NCI-H2196 treated with DMSO at 0.1 percent for 48 hours (cell line): ENCODE data around the gene DHRS13.
"Not testable (repeated sequence)": the region's sequence is repeated elsewhere in the genome, so short reads cannot be mapped to it uniquely, and the experiment has no call there.

Experiments used
- DNase-seq: peaks from one replicate; lab custom pipeline; 2025; ENCODE audit not compliant: unreplicated experiment; lab: John Stamatoyannopoulos, UW

Gene DHRS13

DNA sequence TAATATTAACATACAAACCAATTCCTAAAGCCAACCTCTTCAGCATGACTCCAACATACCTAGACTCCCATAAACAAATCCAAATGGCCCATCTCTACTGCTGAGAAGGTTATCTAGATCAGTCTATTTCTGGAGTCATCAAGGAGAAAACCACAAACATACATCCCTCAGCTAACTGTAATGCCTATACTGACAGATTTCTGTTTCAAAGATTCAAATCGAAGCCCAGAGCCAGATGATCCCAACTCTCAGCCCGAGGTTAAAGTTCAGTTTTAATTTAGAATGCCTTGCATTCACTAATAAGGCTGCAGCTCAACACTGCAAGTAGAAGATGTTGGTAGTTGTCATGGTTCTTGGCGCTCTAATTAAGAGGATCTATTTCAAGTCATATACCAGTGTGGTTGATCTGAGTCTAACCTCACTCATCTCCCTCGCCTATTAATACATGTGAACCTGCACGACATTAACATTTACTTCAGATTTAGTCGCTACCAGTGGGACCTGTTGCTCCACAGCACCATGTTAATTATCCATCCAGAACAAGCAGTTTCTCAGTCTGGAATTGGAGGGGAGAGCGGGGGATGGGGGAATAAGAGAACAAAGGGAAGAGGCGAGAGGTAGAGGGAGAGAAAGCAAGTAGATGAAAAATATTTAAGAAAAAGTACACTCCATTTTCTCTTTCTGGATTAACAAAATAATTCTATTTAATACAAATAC, 33.0 kb upstream of the DHRS13 start:
- DNase-seq: no peak

DNA sequence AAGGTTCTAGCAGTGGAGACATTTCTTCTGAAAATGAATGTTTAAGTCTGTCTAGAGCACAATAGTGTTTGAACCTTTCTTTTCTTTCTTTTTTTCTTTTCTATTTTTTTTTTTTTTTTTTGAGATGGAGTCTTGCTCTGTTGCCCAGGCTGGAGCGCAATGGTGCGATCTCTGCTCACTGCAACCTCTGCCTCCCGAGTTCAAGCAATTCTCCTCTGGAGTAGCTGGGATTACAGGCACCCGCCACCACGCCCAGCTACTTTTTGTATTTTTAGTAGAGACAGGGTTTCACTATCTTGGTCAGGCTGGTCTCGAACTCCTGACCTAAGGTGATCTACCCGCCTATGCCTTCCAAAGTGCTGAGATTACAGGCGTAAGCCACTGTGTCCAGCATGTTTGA, 31.6 kb upstream of the DHRS13 start:
- not testable (repeated sequence) for DNase-seq

DNA sequence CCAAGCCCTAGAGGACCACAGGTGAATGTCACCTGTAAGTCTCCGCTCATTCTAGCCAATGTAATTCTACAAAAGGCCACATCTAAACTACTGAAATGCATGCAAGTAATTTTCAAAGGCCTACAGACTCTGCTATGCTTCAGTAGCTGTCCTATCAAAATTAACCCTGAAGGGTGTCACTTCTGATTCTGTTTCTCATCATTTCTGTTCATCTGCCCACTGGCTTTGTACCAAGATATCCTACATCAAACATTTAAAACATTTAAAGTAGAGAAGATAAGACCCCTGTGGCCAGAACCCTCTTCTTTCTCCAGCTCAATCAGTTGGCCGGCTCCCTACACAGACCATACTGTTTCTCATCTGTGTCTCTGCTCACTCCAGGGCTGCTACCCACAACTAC, 26.9 kb upstream of the DHRS13 start:
- no peak for DNase-seq

DNA sequence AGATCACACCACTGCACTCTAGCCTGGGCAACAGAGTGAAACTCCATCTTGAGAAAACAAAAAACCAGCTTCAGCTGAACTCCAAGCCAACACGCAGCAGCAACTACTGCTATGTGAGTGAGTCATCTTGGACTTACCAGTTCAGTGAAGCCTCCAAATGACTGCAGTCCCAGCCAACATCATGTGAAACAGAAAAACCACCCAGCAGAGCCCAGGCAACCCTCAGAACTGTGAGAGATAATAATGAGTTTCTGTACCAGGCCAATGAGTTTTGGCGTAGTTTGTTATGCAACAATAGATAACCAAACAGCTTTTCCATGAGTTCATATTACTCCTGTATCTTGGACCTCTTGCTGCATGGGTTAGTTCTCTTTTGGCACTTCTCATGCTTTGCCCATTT, 25.2 kb upstream of the DHRS13 start:
- no peak for DNase-seq

DNA sequence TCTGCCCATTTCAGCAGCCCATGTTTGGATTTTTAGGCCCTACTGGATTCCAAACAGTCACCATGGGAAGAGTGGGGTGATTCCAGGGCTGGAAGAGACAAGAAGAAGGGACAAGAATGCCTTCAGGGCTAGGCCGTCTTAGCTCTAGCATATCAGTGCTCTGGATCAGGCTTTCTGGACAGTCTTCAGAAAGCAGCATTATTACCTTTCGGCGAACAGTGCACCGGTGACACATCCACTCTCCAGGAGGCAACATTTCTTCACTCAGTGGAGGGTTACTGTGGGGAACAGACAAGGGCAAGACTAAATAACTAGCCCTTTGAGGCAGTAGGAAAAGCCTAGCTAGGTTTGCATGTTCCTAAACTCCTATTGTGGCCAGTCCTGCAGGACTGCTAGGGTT, 23.9 kb upstream of the DHRS13 start:
- no peak for DNase-seq

DNA sequence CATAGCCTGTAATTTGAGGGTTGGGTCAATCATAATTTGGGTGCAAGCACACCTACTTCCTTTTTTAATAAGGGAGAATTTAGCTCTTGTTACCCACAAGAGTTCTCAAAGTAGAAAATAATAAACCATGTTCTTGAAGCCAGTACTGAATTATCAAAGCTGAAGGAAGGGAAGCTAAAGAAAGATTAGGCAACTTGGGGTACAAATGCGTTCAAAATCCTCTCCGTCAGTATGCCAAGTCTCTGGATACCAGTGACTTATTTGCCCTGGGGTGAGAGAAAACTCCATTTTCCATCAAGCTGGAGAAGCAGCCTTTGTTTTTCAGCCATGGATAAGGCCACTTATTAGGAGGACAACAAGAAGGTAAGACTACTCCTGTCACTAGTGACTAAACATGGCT, 23.5 kb upstream of the DHRS13 start:
- no peak for DNase-seq

DNA sequence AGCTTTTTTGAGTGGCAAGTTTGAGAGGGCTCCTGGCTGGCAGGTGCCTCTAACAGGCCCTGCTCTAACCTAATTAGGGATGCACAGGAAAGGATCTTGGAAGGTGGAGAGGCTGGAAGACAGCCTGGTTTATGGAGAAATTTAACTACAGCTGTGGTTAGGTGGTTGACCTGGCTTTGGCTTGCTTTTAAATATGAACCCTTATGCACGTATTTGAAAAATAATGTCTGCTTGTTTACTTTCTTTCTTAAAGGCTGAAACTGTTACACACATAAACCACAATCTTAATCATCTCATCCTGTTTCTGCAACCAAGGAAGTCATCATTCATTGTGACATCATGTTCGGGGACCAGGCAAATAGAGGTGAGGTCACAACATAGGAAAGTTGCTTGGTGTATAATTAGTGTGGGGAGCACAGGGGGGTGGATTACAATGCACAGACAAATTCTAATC, 23.1 kb upstream of the DHRS13 start:
- no peak for DNase-seq

DNA sequence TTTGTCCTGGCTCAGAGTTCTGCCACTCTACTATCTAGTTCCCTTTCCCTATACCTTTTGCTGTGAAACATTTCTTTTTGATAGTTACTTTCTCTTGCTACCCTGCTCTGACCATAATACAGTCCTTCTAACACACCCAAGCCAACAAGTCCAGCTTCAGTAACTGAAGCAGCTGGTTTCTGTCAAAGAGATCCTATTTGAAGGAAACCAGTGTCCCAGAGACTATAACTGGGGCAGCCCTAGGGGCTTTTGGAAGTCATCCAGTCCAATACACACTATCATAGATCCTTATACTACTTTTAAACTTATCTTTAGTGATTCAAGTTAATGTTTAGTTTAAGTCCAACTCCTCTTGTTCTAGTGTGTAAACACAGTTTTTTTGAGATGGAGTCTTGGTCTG, 17.3 kb upstream of the DHRS13 start:
- no peak for DNase-seq

DNA sequence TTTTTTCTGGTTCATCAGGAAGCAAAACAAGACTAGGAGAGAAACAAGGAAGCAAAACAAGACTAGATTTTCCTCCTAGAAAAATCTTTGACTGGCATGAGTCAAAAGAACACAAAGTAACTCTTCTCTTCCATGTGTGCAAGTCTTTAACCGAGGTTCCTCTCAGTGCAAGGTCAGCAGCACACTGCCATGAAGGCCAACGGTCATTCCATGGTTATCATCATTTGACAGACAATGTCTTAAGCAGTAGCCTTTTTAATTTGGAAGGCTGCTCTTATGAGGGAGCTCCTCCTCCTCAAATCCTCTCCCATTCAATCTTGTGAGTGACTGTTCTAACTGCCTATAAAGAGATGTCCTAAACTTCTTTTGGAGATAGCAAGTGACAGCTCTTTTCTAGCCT, 15.4 kb upstream of the DHRS13 start:
- DNase-seq: no peak

DNA sequence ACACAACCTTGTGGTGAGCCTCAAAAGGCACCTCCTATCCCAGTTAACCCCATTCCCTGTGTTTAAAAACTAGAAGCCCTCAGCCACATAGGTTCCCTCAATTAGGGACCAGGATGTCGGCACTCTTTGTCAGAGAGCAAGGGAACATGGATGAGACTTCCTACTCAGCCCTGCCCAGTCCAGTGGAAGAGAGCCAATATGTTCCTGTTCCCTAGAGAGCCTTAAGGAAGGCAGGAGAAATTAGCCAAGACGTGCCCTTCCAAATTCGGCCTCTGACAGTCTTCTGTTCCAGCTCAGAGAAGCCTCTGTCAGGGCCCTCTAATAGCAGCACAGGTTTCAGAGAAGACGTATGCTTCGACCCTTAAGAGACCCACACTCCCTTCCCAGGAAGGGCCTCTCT, 14.6 kb upstream of the DHRS13 start:
- no peak for DNase-seq

DNA sequence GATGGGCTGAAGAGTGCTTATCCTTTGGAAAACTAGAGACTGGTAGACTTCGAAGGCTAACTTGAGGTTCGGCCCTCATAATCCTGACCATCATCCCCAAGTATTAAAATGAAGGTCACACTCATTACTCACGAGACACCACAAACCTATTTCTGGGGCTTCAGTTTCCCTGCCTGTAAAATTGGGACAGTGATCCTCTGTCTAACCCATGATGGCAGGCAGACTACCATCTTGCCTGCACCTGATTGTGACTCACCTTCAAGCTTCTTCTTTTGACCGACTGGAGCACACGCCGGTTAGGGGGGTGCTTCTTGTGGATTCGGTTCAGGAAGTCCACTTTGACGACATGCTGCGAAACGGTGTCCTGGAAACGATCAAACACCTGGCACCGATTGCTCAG, 14.2 kb upstream of the DHRS13 start:
- no peak for DNase-seq

DNA sequence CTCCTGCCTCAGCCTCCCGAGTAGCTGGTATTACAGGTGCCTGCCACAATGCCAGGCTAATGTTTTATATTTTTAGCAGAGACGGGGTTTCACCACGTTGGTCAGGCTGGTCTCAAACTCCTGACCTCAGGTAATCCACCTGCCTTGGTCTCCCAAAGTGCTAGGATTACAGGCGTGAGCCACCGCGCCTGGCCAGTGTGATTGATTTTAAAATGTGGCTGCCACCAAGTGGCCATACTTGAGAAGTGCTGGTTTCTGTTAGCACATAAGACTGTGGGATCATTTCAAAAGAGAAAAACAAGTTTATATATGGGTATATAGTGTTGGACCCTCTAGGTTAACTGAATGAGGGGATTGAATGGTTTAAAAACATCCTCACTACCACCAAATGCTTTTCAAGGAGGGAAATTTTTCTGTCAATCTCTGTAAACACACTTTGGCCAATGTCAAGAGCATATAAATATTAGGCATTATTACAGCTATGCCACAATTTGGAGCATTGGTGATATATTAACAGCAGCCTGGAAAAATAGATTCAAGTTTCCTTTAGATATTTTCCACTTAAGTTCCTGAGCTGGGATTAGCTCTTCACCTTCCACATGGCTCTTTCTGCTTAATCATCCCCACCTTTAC, 13.5 kb upstream of the DHRS13 start:
- DNase-seq: no peak

DNA sequence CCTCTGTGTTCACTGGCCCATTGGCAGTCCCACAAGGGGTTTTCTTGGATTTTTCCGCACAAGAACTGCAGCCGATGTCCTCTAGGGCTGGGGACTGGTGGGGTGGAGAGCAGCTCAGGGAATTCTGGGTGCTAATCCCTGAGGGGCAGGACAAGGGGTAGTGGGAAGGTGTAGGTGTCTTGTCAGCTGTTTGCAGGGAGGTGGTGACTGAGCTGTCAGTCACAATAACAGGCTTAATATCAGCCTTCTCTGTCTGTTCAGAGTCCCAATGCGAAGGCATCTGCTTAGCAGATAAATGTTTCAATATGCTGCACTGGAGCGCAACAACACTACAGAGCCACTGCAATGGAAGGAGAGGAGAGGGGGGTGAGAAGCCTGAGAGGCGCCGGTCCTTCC, 10.1 kb upstream of the DHRS13 start:
- no peak for DNase-seq

DNA sequence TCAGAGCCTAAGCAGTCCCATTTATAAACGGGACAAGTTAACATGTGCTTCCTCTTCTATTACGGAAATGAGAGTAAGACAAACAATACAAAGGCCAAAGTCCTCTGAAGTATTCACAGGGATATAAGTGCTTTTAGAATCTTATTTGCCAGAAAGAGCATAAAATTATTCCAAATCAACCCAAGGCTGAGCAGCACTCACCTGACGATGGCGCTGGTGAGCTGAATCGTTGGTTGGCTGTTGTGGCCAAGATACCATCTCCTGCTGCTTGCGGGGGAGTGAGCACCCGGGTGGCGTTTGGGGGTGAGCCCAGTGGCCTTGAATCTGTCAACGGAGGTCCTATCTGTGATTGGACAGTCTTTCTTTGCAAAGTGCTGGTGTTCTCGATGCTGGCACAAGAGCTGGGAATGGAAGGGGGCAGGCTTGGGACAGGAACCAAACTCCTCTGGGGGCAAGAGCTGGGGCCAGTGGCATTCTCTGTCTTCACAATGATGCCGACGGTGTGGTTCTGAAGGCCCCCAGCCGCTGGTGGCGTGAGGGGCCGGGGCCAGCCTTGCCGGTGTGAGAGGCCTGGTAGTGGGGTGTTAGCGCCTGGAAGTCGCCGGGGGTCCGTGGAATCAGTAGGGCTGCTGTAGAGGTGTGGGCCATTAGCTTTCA, 9.5 kb upstream of the DHRS13 start:
- no peak for DNase-seq

DNA sequence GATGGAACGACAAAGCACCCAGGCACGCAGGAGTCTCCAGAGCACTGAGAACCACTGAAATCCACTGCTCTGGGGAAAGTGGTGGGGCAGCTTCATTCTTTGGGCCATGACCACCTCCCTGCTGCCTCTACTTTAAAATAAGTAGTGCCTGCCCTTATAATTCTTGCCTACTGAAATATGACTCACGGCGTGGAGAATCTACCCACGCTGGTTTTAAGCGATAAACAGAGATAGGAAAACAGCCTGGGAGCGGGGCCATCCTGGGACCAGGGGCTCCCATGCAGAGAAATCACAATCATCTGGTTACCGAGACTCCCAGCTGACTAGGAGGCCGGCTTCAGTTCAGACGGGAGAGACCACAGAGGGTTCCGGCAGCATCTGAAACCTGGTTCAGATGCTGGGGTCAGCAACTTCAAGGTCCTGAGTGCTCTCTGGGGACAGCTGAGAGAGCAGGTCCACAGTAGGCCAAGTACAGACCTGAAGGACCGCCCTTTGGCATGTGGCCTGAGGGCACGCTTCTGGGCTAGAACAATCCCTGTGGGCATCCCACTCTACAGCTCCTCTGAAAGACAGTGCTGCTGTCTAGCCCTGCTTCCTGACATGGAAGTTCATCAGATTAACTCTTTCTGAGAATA, 8.6 kb upstream of the DHRS13 start:
- DNase-seq: no peak

DNA sequence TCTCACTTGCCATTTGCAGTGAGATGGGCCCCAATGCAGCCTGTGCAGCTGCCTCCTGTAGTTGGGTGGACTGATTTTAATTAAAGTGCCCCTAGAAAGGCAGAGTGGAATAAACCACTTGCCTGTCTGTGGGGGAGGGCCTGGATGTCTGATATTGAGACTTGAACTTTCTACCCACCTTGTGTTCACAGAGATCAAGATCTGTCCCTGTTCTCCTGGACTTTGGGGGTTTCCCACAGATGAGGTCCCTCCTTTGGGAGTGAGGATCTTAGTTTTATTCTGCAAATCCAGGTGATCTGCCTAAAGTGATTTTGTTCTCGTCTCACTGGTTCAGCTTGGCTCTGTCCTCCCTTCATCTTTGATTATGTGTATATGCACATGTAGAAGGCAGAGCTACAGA, 7.7 kb upstream of the DHRS13 start:
- DNase-seq: no peak

DNA sequence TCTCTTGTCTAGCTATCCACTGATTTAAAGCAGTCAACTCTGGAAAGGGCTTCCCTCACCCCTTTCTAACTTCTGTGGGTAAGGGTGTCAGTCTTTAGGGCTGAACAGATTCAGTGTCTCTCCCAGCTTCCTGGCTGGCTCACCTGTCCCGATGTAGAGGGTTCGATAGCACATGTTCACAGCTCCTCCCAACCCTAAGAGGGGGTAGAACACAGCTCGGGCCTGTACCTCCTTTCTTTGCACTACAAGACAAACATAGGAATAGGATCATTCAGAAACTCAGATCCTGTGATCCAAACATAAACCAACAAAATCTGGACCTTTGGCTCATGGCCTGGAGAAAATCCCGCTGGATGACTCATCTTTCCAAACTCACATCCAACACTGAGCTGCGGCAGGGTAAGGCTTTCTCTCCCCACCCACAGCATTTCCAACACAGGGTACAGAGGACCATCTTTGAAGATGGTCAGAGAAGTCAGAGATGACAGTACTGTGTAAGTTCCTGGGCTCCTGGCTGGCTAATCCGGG, 5.8 kb upstream of the DHRS13 start:
- no peak for DNase-seq

DNA sequence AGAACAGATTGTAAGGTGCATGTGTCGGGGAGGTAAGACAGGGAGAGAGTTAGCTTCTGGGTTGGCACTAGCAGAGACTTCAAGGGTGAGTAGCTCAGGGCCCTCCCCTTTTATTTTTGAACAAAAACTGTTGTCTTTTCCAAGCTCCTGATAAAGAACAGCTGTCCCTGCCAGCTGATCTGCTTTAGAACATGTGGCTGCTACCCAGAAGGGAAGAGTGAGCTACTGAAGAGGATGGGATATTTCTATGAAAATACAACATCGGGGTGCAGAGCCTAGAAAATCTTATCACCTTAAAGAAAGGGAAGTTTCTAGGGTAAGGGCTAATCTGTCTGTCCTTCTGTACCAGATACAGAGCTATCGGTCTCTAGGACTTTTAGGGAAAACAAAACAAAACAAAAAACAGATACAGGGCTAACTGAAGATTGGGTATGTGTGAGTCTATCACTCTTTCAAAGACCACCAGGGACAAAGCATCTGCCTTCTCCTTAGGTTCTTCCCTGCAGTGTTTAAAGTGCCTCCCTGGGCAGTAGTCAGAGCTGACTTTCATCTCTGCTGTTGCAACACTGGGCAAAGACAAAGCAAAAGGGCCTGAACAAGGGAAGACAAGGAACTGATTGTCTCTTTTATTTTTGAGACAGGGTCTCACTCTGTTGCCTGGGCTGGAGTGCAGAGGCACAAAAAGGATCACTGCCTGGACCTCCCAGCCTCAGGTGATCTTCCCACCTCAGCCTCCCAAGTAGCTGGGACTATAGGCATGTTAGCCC, 5.0 kb upstream of the DHRS13 start:
- DNase-seq: no peak

DNA sequence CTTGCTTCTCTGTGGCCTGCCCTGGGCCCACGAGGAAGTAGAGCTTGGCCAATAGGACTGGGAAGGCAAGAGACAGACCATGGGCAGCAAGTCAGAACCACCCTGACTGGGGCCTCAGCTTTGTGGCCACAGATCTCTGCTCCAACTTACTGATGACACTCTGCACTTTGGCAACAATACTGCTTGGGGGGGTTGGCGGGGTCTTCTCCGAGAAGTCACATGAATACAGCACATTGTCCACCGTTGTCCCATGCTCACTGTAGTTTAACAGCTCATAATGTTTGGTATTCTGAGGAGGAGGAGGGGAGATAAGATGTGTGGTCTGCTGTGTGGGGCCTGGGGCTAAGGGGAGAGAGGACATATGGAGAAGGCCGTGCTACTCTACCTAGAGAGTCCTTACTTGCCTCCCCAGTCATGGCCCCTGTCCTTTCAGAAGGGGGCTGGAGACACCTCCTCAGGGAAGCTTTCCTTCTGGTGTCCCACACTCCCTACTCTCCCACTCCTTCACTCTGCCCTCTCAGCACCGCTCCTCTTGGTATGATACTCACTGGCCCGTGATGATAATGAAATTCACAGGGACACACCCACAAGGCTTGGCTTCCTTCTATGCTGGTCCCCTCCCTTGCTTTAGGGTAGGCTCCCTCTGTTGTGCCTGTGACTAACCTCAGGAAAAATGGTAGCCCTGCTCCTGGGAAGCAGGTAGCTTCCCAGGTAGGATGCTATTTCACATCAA, 4.0 kb upstream of the DHRS13 start:
- DNase-seq: no peak

DNA sequence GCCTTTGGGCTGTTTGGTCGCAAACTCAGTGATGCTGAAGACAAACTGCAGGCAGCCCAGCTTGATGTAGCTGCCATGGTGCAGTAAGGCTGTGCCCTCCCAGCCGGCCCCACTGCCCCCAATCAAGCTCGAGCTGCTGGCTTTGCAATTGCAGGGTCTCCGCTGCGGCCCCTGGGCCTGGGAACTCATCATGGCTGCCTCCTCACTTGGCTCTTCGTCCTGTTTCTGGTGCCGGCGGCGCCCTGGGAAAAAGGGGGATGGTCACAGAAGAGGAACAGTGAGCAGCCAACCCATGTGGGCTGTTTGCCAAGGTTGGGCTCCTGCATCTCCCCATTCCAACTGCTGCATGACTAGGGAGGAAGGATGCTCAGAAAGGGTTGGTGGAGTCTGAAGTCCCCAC, 3.4 kb upstream of the DHRS13 start:
- no peak for DNase-seq
